NCI-H128 (cell line): ENCODE measurements around the gene SENP2.
A peak's percentile ranks its signal among the peaks of the same experiment; 100 is the strongest.
"Not testable (repeated sequence)": the region's sequence is repeated elsewhere in the genome, so short reads cannot be mapped to it uniquely, and the experiment has no call there.

ENCODE experiments used
- DNase-seq: peaks from one replicate; lab custom pipeline; 2025; ENCODE audit not compliant: unreplicated experiment; lab: John Stamatoyannopoulos, UW

The SENP2 gene

GRCh38 chr3:185585518-185585858 lies 607 bp upstream of the SENP2 start:
- DNase-seq, result no peak

- peak; percentile 50 for DNase-seq
Observed at GRCh38 chr3:185586686-185587039, 568 bp downstream of the SENP2 start.

DNA sequence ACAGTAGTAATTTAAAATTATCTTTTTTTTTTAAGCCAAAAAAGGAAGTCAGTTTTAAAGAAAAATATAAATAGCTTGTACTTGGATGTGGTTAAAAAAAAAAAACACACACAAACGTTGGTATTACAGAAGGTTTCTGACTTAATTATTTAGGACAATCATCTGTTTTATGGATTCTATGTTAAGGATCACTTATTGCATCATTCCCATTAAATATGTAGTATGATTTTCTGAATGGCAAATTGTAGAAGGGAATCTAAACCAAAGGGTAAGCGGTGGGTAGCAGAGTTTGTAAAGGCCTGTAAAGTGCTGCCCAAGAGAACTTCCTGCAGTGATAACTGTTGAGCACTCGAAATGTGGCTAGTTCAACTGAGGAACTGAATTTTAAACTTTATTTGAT lies 8.0 kb downstream of the SENP2 start:
- DNase-seq, result no peak

GRCh38 chr3:185595526-185595925 lies 9.4 kb downstream of the SENP2 start:
- DNase-seq, result no peak

DNA sequence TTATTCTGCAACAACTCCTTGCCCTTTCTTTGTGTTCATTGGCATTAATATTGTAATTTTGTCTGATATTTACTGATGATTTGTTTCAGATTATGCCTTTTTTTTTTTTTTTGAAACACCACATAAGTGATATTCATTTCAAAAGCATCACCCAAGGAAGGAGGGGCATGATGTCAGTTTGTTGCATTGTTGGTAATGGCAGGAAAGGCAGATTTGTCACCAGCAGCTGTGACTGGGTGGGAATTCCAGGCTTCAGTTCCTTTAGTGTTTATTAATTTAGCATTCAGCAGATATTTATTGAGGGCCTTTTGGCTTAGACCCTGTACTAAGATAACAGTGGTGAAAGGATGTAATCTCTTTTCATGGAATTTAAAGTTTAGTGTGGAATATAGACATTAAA lies 19.5 kb downstream of the SENP2 start:
- no peak for DNase-seq

- DNase-seq, result no peak
Observed at GRCh38 chr3:185606196-185606595, 20.1 kb downstream of the SENP2 start.

GRCh38 chr3:185613016-185613415 lies 26.9 kb downstream of the SENP2 start:
- DNase-seq, result no peak

- no peak for DNase-seq
Observed at GRCh38 chr3:185623939-185624665, 38.0 kb downstream of the SENP2 start.

- DNase-seq, result no peak
Observed at GRCh38 chr3:185625784-185626183, 39.7 kb downstream of the SENP2 start.

GRCh38 chr3:185629554-185630181 lies 43.6 kb downstream of the SENP2 start:
- no peak for DNase-seq

DNA sequence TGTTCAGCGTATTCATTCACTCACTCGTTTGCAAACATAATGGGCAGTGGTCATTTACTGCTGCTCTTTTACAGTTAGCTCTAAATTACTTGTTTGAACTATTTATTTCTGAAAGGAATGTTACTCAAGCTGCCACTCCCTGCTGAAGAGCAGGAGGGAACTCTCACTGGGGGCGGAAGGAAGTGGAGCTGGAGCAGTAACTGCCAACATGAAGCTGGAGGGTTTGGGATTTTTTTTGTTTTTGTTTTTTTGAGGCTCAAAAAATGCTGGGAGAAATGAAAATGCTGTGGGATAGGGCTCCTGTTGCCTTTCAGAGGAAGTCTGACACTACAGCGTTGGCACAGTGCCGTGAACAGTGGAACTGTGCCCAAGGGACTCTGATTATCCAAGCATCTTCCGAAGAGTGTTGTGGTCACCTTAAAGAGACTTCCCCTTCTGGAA lies 44.1 kb downstream of the SENP2 start:
- DNase-seq, result no peak

DNA sequence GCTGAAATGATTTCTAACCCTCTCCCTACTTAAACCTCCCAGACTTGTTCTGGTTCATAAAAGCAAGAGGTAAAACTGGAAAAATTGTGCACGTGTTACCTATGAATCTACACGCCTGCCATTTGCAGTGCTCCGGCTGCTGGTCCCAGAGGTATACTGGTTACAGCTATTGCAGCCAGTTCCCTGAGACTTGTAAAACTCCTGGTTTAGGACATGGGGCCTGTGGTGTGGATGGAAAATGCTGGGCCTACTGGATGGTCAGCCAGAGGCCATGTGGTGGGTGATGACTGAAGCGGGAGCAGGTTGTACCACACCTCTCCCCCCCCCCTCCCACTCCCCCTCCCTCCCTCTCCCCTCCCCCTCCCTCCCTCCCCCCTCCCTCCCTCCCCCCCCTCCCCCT lies 45.0 kb downstream of the SENP2 start:
- DNase-seq, result no peak

DNA sequence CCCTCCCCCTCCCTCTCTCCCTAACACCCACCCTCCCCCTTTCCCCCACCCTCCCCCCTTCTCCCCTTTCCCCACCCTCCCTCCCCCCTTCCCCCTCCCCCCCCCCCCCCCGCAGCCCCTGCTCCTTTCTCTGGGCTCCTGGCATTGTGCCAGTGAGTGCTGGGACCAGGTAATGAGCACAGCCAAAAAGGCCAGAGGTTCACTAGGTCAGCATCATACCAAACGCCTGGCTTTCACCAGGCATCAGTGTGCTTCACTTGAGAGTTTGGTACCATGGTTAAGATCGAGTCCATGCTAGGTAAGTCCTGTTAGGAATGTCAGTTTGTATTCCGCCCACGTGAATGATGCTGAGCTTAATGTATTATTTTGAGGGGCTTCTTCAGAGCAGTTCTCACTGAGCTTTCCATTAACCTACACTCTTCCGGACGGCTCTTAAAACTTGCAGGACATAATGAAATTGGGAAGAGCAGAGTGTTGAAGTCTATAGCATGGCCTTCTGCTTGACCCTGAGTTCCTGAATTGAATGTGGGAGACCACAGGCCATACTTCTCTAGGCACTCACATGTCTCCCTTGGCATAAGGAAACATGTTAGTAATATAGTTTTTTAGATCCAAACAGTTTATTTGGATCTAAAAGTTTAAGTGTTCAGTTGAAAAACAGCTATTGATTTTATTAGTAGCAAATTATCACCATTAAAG lies 45.6 kb downstream of the SENP2 start:
- DNase-seq, result no peak

GRCh38 chr3:185632996-185633395 lies 46.9 kb downstream of the SENP2 start:
- no peak for DNase-seq

DNA sequence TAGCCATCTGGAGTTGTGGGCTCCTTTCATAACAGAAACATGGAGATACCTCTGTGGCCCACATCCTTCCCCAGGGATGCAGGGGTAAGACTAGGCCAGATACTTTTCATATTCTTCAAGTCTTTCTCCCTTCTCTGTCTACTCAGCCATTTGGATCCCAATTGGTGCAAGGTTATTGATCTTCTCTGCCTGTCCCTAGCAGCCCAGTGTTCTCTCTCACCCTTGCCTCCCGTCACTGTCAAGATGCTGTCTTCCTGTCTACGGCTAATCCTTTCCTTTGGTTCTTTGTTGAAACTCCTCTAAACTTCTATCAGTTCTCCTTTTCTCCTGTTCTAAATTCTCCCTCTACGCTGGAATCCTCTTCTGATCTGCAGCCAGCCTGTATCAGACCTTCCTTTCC lies 51.3 kb downstream of the SENP2 start:
- DNase-seq, result no peak

- not testable (repeated sequence) for DNase-seq
Observed at GRCh38 chr3:185638651-185639050, 52.6 kb downstream of the SENP2 start.

GRCh38 chr3:185639632-185640206 lies 53.6 kb downstream of the SENP2 start:
- no peak for DNase-seq

GRCh38 chr3:185640308-185640707 lies 54.2 kb downstream of the SENP2 start:
- no peak for DNase-seq

GRCh38 chr3:185645191-185645590 lies 59.1 kb downstream of the SENP2 start:
- DNase-seq, result not testable (repeated sequence)

- DNase-seq, result peak; percentile 46
Observed at GRCh38 chr3:185645596-185646381, 59.7 kb downstream of the SENP2 start.
